Fibroblast of the aortic adventitia (primary cell): ENCODE data around the gene ZNF697. TPM values are rescaled to one million over a fixed set of nuclear protein-coding genes. Genes with fewer than 3 reads are reported as not detected.
A peak's percentile ranks its signal among the peaks of the same experiment; 100 is the strongest.
"Not testable (repeated sequence)": the region's sequence is repeated elsewhere in the genome, so short reads cannot be mapped to it uniquely, and the experiment has no call there.

Source experiments
- DNase-seq: peaks from one replicate; pipeline ENCODE4 v3.0.0-alpha.2; 2010; ENCODE audit warnings: low read depth
- H3K4me3 ChIP-seq: 2 replicates; pipeline ENCODE4 v1.5.1; 2011; ENCODE audit warnings: low read depth, mild to moderate bottlenecking, control low read depth, low read length, moderate library complexity
- total RNA-seq: library from RNA; depleted of rRNA; stranded (reverse); fragments of >200 nt; gene quantifications from 2 replicates; pipeline ENCODE4 v1.2.3, GENCODE V29; 2012; ENCODE audit warnings: low replicate concordance
- TF ChIP-seq, protein P1 (sequence below): IDR thresholded peaks from 2 replicates; pipeline ENCODE4 v1.5.1; 2011; ENCODE audit warnings: mild to moderate bottlenecking, low read length, control low read depth, inconsistent platforms; ENCODE audit not compliant: insufficient read depth

The ZNF697 gene
- total RNA-seq, 1 donor = 4.4 TPM

DNA sequence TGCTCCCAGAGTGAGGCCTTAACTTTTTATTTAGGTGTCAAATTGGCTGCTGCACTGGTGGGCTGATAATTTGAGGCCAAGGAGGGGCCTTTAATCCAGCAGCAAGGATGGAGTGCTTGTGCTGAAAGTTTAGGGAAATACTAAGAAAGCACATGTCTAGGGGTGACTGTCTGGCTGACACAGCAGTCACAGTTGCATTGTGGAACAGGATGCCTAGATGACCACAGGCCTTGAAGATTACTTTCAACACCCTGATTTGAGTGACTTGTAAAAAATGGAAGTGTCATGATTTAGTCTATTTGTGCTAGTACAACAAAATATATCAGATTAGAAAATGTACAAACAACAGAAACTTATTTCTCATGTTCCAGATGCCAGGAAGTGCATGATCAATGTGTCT is 57.7 kb downstream of the ZNF697 start:
- DNase-seq = no peak
- no peak overlapping the region for H3K4me3 ChIP-seq
- TF ChIP-seq, protein P1, sequence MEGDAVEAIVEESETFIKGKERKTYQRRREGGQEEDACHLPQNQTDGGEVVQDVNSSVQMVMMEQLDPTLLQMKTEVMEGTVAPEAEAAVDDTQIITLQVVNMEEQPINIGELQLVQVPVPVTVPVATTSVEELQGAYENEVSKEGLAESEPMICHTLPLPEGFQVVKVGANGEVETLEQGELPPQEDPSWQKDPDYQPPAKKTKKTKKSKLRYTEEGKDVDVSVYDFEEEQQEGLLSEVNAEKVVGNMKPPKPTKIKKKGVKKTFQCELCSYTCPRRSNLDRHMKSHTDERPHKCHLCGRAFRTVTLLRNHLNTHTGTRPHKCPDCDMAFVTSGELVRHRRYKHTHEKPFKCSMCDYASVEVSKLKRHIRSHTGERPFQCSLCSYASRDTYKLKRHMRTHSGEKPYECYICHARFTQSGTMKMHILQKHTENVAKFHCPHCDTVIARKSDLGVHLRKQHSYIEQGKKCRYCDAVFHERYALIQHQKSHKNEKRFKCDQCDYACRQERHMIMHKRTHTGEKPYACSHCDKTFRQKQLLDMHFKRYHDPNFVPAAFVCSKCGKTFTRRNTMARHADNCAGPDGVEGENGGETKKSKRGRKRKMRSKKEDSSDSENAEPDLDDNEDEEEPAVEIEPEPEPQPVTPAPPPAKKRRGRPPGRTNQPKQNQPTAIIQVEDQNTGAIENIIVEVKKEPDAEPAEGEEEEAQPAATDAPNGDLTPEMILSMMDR = no peak

GRCh38 chr1:119588621-119589020 is 59.4 kb downstream of the ZNF697 start:
- no peak for DNase-seq
- TF ChIP-seq, protein P1 = no peak
- H3K4me3 ChIP-seq = no peak overlapping the region

DNA sequence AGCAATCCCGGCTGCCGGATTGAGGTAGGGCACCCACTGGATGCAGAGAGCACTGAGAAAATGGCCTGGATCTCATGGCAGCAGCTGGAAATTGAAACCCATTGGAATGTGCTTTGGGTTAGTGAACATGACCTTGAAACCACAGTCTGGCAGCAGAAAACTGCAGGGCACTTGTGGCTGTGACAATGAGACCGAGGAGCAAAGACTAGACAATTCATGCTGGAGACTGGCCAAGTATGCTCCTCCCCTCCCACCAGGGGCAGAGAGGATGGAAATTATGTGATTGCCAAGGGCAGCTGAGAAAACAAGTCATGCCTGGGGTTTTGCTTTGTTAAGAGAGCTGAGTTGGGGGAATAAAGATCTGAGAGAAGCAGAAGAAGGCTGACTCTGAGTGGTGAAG is 60.7 kb downstream of the ZNF697 start:
- H3K4me3 ChIP-seq = no peak overlapping the region
- TF ChIP-seq, protein P1 = no peak
- DNase-seq = no peak

DNA sequence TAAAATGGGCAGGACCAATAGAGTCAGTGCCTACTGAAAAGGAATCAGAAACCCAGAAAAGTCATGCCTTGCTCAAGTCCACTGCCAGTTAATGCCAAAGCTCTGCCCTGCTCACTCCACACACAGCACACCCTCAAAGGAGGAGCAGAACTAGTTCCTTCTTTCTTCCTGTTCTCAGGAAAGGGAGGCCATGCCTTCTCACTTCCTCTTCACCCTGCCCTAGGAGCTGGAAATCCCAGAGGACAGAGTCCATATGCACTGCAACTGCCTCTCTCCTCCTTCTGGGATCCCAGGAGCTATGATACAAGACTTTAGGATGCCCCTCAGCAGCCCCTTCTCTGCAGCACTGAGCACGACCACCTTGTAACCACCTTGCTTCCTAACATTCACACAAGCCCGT is 62.3 kb downstream of the ZNF697 start:
- H3K4me3 ChIP-seq, DNase-seq: not testable (repeated sequence)

DNA sequence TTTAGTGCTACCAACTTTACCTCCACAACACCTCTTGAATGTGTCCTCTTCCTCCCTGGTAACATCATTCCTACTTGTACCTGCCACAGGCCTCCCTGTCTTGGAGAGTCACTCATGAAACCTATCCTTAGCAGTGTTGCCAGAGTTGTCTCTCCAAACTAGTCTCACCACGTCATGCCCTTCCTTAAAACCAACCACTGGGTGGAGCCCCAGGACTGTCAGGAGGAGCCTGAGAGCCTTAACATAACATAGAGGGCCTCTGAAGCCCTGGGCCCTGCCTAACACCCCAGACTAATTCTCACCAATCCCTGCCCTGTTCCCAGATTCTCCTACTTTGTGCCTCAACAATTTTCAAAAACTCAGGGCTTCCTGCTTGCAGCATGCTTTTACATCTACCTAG is 65.3 kb downstream of the ZNF697 start:
- DNase-seq = peak; percentile 66
- TF ChIP-seq, protein P1 = peak; percentile 61
- H3K4me3 ChIP-seq = no peak overlapping the region

DNA sequence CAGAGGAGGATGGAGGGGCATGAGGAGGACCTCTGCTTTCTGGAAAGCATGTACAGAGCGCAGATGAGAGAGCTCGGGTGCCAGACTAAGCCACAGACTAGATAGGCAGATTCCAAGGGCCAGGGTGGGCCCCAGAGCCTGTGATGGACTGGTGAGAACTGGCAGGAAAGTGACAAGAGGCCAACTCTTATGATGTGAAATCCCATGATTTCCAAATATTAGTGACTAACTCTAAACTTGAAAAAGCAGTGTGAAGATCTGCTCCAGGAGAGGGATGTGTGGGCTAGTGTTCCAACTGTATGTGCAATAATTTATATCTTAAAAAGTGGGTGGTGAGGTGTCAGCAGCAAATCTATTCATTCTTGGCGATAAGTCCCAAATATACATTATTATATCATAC is 67.0 kb downstream of the ZNF697 start:
- not testable (repeated sequence) for DNase-seq, H3K4me3 ChIP-seq

GRCh38 chr1:119573886-119574285 is 74.2 kb downstream of the ZNF697 start:
- no peak for DNase-seq
- H3K4me3 ChIP-seq = no peak overlapping the region
- TF ChIP-seq, protein P1 = no peak

DNA sequence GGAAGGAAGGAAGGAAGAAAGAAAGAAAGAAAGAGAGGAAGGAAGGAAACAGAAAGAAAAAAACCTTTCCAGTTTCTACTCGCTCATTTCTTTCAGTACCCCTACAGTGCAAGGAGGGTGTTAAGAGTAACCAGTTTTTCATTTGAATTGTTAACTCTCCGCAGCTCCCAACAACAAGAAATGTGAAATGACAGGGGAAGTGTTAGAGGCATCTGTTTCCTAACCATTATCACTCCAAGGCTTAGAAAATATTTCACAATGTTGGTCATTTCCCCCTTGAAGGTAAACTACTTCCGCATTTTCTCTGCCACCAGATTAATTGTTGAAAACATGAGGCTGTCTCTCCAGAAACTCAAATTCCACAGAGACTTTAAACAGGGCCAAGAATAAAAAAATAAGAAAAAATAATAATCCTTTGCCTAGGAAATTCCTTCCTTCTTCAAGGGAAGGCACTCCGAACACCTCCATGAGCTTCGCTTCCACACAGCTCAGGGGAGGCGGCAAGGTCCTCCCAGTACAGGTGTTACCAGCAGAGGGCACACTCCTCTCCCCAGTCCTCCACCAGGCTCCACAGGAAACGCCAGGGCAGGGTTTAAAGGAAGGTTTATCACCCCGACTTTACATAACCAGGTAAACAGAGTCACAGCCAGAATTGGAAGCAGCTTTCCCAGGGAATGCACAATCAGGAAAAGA is 78.0 kb downstream of the ZNF697 start:
- H3K4me3 ChIP-seq, DNase-seq: not testable (repeated sequence)

Other genes starting within 250 kb of the ZNF697 start
- gene HSD3B2, start 233.1 kb downstream of the ZNF697 start, total RNA-seq = not detected in 2 replicates
- gene HSD3B1, start 141.1 kb downstream of the ZNF697 start, total RNA-seq = not detected in 2 replicates
- gene PHGDH, start 63.7 kb upstream of the ZNF697 start, total RNA-seq = 246 and 430 TPM in 2 replicates
- not detected in 2 replicates for gene HMGCS2, start 120.6 kb upstream of the ZNF697 start, total RNA-seq
- not detected in 2 replicates for gene REG4, start 163.2 kb upstream of the ZNF697 start, total RNA-seq
- not detected in 2 replicates for gene ADAM30, start 248.2 kb upstream of the ZNF697 start, total RNA-seq